Diencephalon (tissue), 1 donor: ENCODE measurements around the gene LRIG2. TPM values are rescaled to one million over a fixed set of nuclear protein-coding genes. Genes with fewer than 3 reads are reported as not detected.

Experiments
- total RNA-seq: library from RNA; depleted of rRNA; stranded (reverse); fragments of >200 nt; gene quantifications from one replicate; pipeline ENCODE4 v1.2.3, GENCODE V29; 2014

The LRIG2 gene, protein sequence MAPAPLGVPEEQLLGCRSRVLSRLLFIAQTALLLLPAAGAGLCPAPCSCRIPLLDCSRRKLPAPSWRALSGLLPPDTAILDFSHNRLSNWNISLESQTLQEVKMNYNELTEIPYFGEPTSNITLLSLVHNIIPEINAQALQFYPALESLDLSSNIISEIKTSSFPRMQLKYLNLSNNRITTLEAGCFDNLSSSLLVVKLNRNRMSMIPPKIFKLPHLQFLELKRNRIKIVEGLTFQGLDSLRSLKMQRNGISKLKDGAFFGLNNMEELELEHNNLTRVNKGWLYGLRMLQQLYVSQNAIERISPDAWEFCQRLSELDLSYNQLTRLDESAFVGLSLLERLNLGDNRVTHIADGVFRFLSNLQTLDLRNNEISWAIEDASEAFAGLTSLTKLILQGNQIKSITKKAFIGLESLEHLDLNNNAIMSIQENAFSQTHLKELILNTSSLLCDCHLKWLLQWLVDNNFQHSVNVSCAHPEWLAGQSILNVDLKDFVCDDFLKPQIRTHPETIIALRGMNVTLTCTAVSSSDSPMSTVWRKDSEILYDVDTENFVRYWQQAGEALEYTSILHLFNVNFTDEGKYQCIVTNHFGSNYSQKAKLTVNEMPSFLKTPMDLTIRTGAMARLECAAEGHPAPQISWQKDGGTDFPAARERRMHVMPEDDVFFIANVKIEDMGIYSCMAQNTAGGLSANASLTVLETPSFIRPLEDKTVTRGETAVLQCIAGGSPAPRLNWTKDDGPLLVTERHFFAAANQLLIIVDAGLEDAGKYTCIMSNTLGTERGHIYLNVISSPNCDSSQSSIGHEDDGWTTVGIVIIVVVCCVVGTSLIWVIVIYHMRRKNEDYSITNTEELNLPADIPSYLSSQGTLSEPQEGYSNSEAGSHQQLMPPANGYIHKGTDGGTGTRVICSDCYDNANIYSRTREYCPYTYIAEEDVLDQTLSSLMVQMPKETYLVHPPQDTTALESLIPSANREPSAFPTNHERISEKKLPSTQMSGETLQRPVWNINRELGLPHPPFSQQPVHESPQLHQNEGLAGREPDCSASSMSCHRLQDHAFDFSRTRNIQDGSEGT
- total RNA-seq: 34.1 TPM

DNA sequence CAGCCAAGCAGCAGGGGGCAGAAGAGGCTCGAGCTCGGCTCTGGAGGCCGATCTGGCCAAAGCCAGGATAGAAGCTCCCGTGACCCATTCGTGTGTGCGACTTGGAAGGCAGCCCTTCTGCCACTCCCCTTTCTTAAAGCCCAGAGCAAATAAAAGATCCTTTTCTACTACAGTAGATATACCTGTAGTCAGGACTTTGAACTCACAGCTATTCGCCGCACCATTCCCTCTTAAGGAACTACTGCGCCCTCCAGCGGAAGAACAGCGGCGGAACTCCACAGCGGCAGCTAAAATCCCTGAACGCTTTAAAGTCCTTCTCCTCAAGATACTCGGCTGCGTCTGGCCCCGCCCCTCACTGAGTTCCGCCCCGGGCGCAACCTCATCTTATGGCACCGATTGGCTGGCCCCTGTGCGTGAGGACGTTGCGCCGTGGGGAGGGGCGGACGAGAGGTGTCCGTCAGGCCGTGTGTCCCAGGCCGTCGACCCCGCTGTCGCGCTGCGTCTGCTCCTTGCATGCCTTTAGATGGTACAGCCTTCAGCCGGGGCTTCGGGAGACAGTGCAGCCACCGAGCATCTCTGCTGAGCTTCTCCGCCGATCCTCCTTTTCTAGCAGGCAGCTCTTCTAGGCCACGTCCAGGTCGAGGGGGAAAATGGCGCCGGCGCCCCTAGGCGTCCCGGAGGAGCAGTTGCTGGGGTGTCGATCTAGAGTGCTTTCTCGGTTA is at the start of gene LRIG2:
TSS of gene LRIG2 (plus strand) at position 442 of the 722 bp plus-strand sequence. CDS start at position 651, 209 bp downstream.

Other genes starting within 250 kb of the LRIG2 start
- 83.5 TPM for gene SLC16A1, start 117.0 kb upstream of the LRIG2 start, total RNA-seq